ENCODE results near the gene ARF1. TPM values are rescaled to one million over a fixed set of nuclear protein-coding genes. Genes with fewer than 3 reads are reported as not detected.

ARF1 gene
- total RNA-seq, 1 experiment from 2014 or later = 395 TPM

GRCh38 chr1:228112167-228112566 lies 29.7 kb downstream of the ARF1 start:
- BruUV-seq (replicated peaks) = no TSS peak
- ChIA-PET POLR2A (ENCODE audit: low non-redundant PET) (no interaction called here), CTCF (no interaction called here)
- H3K36me3 ChIP-seq (ENCODE audit: insufficient read depth, low read length, poor library complexity, severe bottlenecking) = no peaks in the 10 kb centered on the region
- TF ChIP-seq EZH2 (IDR thresholded peaks at IDR 0.05; ENCODE audit: borderline replicate concordance, low read depth, low read length, poor library complexity, severe bottlenecking) = no peak
- no peak for TF ChIP-seq CTCF (conservative IDR thresholded peaks at IDR 0.05; ENCODE audit: low read depth, low read length)
- intact Hi-C loops (cut with micrococcal nuclease; ENCODE audit: unreplicated experiment) = no loop called here
- peaks cover 5% of the 10 kb centered on the region for H3K9me3 ChIP-seq (ENCODE audit: low read depth, low read length, poor library complexity, severe bottlenecking)
- no peaks in the 10 kb centered on the region for H3K27me3 ChIP-seq (replicated peaks; ENCODE audit: insufficient read depth, low read depth, low read length, poor library complexity)
- H3K27ac ChIP-seq (ENCODE audit: low read depth, low read length, poor library complexity, severe bottlenecking) = no peak overlapping the region
- no peak for DNase-seq (ENCODE audit: low spot score)
- H3K4me1 ChIP-seq (ENCODE audit: insufficient read depth, low read length, poor library complexity, severe bottlenecking) = peaks cover 5% of the 10 kb centered on the region
- H3K4me3 ChIP-seq (ENCODE audit: low read depth, low read length, poor library complexity, severe bottlenecking) = no peak overlapping the region

DNA sequence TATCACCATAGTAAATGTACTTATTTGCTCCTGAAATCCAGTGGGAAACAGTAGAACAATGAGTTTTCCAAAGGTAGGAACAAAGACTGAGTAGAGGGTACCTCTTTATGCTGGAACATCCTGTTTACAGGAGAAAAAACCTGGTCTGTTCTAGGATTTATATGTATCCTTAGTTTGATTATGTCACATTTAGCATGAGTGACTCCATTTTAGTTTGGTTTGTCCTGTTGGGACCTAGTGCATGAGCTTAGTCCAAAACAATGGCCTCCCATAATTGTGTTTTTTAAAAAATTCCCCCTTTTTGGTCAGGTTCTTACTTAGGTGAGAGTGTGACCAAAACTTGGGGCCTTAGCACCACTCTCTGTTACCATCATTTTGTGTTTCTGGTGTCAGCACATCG lies 30.1 kb downstream of the ARF1 start:
- no TSS peak for BruUV-seq (replicated peaks)
- Histone ChIP-seq H3K4me3 (ENCODE audit: low read depth, low read length, poor library complexity, severe bottlenecking) (no peak overlapping the region), H3K27me3 (replicated peaks; ENCODE audit: insufficient read depth, low read depth, low read length, poor library complexity) (no peaks in the 10 kb centered on the region), H3K27ac (ENCODE audit: low read depth, low read length, poor library complexity, severe bottlenecking) (no peak overlapping the region), H3K36me3 (ENCODE audit: insufficient read depth, low read length, poor library complexity, severe bottlenecking) (no peaks in the 10 kb centered on the region), H3K4me1 (ENCODE audit: insufficient read depth, low read length, poor library complexity, severe bottlenecking) (peaks cover 5% of the 10 kb centered on the region), H3K9me3 (ENCODE audit: low read depth, low read length, poor library complexity, severe bottlenecking) (peaks cover 9% of the 10 kb centered on the region)
- CTCF ChIA-PET = no interaction called here
- DNase-seq (ENCODE audit: low spot score) = no peak
- intact Hi-C loops (cut with micrococcal nuclease; ENCODE audit: unreplicated experiment) = no loop called here
- no peak for TF ChIP-seq EZH2 (IDR thresholded peaks at IDR 0.05; ENCODE audit: borderline replicate concordance, low read depth, low read length, poor library complexity, severe bottlenecking)
- TF ChIP-seq CTCF (conservative IDR thresholded peaks at IDR 0.05; ENCODE audit: low read depth, low read length) = no peak
- POLR2A ChIA-PET (ENCODE audit: low non-redundant PET) = no interaction called here

- peaks cover 27% of the 10 kb centered on the region for H3K9me3 ChIP-seq (ENCODE audit: low read depth, low read length, poor library complexity, severe bottlenecking)
- TF ChIP-seq CTCF (conservative IDR thresholded peaks at IDR 0.05; ENCODE audit: low read depth, low read length) (no peak), EZH2 (IDR thresholded peaks at IDR 0.05; ENCODE audit: borderline replicate concordance, low read depth, low read length, poor library complexity, severe bottlenecking) (no peak)
- no peaks in the 10 kb centered on the region for H3K36me3 ChIP-seq (ENCODE audit: insufficient read depth, low read length, poor library complexity, severe bottlenecking)
- H3K27ac ChIP-seq (ENCODE audit: low read depth, low read length, poor library complexity, severe bottlenecking) = no peak overlapping the region
- H3K4me1 ChIP-seq (ENCODE audit: insufficient read depth, low read length, poor library complexity, severe bottlenecking) = peaks cover 5% of the 10 kb centered on the region
- H3K27me3 ChIP-seq (replicated peaks; ENCODE audit: insufficient read depth, low read depth, low read length, poor library complexity) = no peaks in the 10 kb centered on the region
- no TSS peak for BruUV-seq (replicated peaks)
- intact Hi-C loops (cut with micrococcal nuclease; ENCODE audit: unreplicated experiment) = no loop called here
- H3K4me3 ChIP-seq (ENCODE audit: low read depth, low read length, poor library complexity, severe bottlenecking) = no peak overlapping the region
- ChIA-PET CTCF (no interaction called here), POLR2A (ENCODE audit: low non-redundant PET) (no interaction called here)
- DNase-seq (ENCODE audit: low spot score) = no peak
Measured at GRCh38 chr1:228114827-228115226, 32.3 kb downstream of the ARF1 start.
